Measurements from ENCODE around the gene FABP1.

The FABP1 gene

DNA sequence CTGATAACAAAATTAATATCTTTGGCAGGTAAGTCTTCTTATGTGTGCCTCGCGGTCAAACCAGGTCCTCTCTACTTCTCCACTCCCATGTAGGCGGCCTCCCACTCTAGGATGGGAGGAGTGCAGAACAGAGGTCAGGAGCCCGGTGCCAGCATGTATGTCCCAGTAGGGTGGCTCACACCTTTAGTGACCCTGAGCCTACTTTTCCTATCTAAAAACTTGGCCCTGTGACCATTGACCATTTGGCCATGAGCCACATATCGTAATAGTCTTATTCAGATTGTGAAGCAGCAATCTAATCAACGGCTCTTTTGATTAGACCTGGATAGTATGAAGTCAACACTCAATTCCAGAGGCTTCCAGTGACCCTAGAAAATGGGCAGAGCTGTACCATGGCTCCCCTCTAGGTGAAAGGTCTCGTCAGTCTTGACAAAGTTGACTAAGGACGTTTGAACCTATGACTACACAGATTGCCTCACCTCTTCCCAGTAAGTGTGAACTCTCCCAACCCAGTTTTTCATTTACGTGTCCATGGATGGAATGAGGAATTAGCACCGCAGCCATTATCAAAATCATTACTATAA is 17.1 kb upstream of the FABP1 start:
- ChIA-PET CTCF (interaction anchor here (1.8 to 2.4 kb wide), 2 partner anchors 15 to 85 kb away, joined by 5 to 6 read pairs; no protein-coding TSS in a partner anchor), POLR2A (no interaction called here)
- H3K36me3 ChIP-seq (ENCODE audit: control insufficient read depth in 2 of 2, insufficient read depth in 1 of 2, low read length in 2 of 2) = no peaks in the 10 kb centered on the region
- H3K27ac ChIP-seq (ENCODE audit: extremely low read depth, low read depth, low read length) = no peak overlapping the region
- TF ChIP-seq HIC1 (tag by site-specific recombination; IDR thresholded peaks at IDR 0.05) (no peak), ZSCAN5A (tag by site-specific recombination; IDR thresholded peaks at IDR 0.05) (no peak), ZNF513 (tag by site-specific recombination; IDR thresholded peaks at IDR 0.05) (no peak), ZNF2 (tag by site-specific recombination; IDR thresholded peaks at IDR 0.05) (no peak), ZNF341 (tag by site-specific recombination; IDR thresholded peaks at IDR 0.05; ENCODE audit: low read depth) (no peak), KLF10 (tag by site-specific recombination; IDR thresholded peaks at IDR 0.05) (no peak), ZNF521 (tag by site-specific recombination; IDR thresholded peaks at IDR 0.05) (no peak), MZF1 (tag by site-specific recombination; IDR thresholded peaks at IDR 0.05; ENCODE audit: borderline replicate concordance) (no peak), ZNF433 (tag by site-specific recombination; IDR thresholded peaks at IDR 0.05; ENCODE audit: low read depth) (no peak), ZNF394 (tag by site-specific recombination; IDR thresholded peaks at IDR 0.05; ENCODE audit: borderline replicate concordance) (no peak), KLF1 (tag by site-specific recombination; IDR thresholded peaks at IDR 0.05) (no peak), ZNF16 (tag by site-specific recombination; IDR thresholded peaks at IDR 0.05; ENCODE audit: low read depth) (no peak), ZNF274 (IDR thresholded peaks at IDR 0.05; ENCODE audit: low read length) (no peak), ZNF274 (tag by site-specific recombination; IDR thresholded peaks at IDR 0.05; ENCODE audit: borderline replicate concordance) (no peak), ZNF530 (tag by site-specific recombination; IDR thresholded peaks at IDR 0.05; ENCODE audit: low read depth) (no peak), PBX3 (CRISPR knock-in tag; IDR thresholded peaks at IDR 0.05) (no peak), WT1 (tag by site-specific recombination; IDR thresholded peaks at IDR 0.05) (no peak)
- H3K4me3 ChIP-seq (ENCODE audit: low read depth, low read length) = no peak overlapping the region
- no peaks in the 10 kb centered on the region for H3K9me3 ChIP-seq (ENCODE audit: control insufficient read depth, insufficient read depth, low read depth, low read length)
- H3K4me1 ChIP-seq (ENCODE audit: control insufficient read depth, insufficient read depth, low read length) = no peaks in the 10 kb centered on the region

DNA sequence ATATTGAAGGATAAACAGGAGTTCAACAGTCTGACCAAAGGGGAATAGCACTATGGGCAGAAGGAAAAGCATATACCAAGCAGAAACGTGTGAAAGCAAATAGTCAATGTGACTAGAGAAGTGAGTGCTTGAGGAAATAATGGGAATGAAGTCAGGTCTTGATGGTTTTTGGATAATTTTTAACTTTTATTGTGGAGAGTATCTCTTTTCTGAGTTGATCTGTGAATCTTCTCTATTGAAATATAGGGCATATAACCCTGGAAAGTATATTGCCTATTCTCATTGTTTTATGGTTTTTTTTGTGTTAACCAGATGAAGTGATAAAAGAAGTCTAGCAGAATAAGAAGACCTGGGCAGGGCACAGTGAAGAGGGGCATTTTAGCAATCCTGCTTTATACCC is 16.4 kb upstream of the FABP1 start:
- POLR2A ChIA-PET = no interaction called here
- Histone ChIP-seq H3K9me3 (ENCODE audit: control insufficient read depth, insufficient read depth, low read depth, low read length) (no peaks in the 10 kb centered on the region), H3K4me1 (ENCODE audit: control insufficient read depth, insufficient read depth, low read length) (no peaks in the 10 kb centered on the region), H3K4me3 (ENCODE audit: low read depth, low read length) (no peak overlapping the region), H3K27ac (ENCODE audit: extremely low read depth, low read depth, low read length) (no peak overlapping the region), H3K36me3 (ENCODE audit: control insufficient read depth in 2 of 2, insufficient read depth in 1 of 2, low read length in 2 of 2) (no peaks in the 10 kb centered on the region)
- CTCF ChIA-PET = no interaction called here
- TF ChIP-seq ZNF112 (tag by site-specific recombination; IDR thresholded peaks at IDR 0.05) (no peak), REPIN1 (tag by site-specific recombination; IDR thresholded peaks at IDR 0.05; ENCODE audit: low read depth) (no peak), ZNF830 (tag by site-specific recombination; IDR thresholded peaks at IDR 0.05; ENCODE audit: low read depth) (no peak), ZNF513 (tag by site-specific recombination; IDR thresholded peaks at IDR 0.05) (no peak), MYNN (tag by site-specific recombination; IDR thresholded peaks at IDR 0.05; ENCODE audit: borderline replicate concordance) (no peak), HOXC10 (CRISPR knock-in tag; IDR thresholded peaks at IDR 0.05) (no peak), ZNF366 (tag by site-specific recombination; conservative IDR thresholded peaks at IDR 0.05) (no peak)
- TF ChIP-seq, protein P1, sequence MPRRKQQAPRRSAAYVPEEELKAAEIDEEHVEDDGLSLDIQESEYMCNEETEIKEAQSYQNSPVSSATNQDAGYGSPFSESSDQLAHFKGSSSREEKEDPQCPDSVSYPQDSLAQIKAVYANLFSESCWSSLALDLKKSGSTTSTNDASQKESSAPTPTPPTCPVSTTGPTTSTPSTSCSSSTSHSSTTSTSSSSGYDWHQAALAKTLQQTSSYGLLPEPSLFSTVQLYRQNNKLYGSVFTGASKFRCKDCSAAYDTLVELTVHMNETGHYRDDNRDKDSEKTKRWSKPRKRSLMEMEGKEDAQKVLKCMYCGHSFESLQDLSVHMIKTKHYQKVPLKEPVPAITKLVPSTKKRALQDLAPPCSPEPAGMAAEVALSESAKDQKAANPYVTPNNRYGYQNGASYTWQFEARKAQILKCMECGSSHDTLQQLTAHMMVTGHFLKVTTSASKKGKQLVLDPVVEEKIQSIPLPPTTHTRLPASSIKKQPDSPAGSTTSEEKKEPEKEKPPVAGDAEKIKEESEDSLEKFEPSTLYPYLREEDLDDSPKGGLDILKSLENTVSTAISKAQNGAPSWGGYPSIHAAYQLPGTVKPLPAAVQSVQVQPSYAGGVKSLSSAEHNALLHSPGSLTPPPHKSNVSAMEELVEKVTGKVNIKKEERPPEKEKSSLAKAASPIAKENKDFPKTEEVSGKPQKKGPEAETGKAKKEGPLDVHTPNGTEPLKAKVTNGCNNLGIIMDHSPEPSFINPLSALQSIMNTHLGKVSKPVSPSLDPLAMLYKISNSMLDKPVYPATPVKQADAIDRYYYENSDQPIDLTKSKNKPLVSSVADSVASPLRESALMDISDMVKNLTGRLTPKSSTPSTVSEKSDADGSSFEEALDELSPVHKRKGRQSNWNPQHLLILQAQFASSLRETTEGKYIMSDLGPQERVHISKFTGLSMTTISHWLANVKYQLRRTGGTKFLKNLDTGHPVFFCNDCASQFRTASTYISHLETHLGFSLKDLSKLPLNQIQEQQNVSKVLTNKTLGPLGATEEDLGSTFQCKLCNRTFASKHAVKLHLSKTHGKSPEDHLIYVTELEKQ (tag by site-specific recombination; IDR thresholded peaks at IDR 0.05; ENCODE audit: borderline replicate concordance) = no peak
